HepG2 (cell line): ENCODE data around the gene ADARB1. TPM values are rescaled to one million over a fixed set of nuclear protein-coding genes. Genes with fewer than 3 reads are reported as not detected.

Experiments
- ATAC-seq: fragments of 200-7000 bp; cut with Tn5 transposase; 3 replicates; pipeline ENCODE4 v1.9.1; 2020; ENCODE audit warnings: mild to moderate bottlenecking, moderate library complexity
- BruUV-seq: library from RNA; stranded (reverse); fragments of 400-500 nt; replicated peaks from 2 replicates; lab custom pipeline; 2021; lab: Mats Ljungman, UMichigan
- CTCF ChIA-PET: fragments of 300-600 bp; formaldehyde crosslinking; extraction: SDS; loops from one replicate; lab custom pipeline; 2021; ENCODE audit warnings: low total read pairs, inconsistent platforms, low intra/inter-chr PET ratio; lab: Yijun Ruan, JAX
- POLR2A ChIA-PET: fragments of 350-600 bp; sonication (Branson Sonifier 250); formaldehyde crosslinking; loops from one replicate; lab custom pipeline; 2020; ENCODE audit warnings: antibody characterized with exemption, inconsistent platforms; lab: Yijun Ruan, JAX
- DNase-seq: peaks from one replicate; pipeline ENCODE4 v3.0.0-alpha.2; 2015; ENCODE audit warnings: low spot score
- FAIRE-seq: peaks from 3 replicates; lab custom pipeline; 2011; peaks lifted over from hg19 to GRCh38; lab: Jason Lieb, UNC
- H2AFZ ChIP-seq: one replicate; pipeline ENCODE4 v1.6.1; 2011; ENCODE audit warnings: low read length, inconsistent platforms
- H3K27ac ChIP-seq: fragments of 300-600 bp; 3 replicates; pipeline ENCODE4 v1.8.0; 2011; ENCODE audit warnings: mixed run types, mild to moderate bottlenecking, mixed read lengths, low read length, inconsistent platforms; ENCODE audit not compliant: insufficient read depth; ENCODE audit errors: extremely low read length
- H3K27me3 ChIP-seq, 2 experiments: fragments of 200-600 bp in 1 of 2; 2 replicates in 1 of 2; 3 replicates in 1 of 2; pipeline versions ENCODE4 v1.6.0 to v1.8.0; 2011; ENCODE audit warnings: low read length in 2 of 2, mild to moderate bottlenecking in 2 of 2, moderate library complexity in 2 of 2, inconsistent platforms in 1 of 2; ENCODE audit not compliant: insufficient read depth in 2 of 2, control insufficient read depth in 1 of 2
- H3K36me3 ChIP-seq, 2 experiments: fragments of 200-600 bp in 1 of 2; replicated peaks in 1 of 2; 2 replicates in 1 of 2; 3 replicates in 1 of 2; pipeline versions ENCODE4 v1.5.1 to v1.8.0; 2011; ENCODE audit warnings: low read length in 2 of 2, inconsistent platforms in 1 of 2; ENCODE audit not compliant: insufficient read depth in 2 of 2, control insufficient read depth in 1 of 2
- H3K4me1 ChIP-seq: 2 replicates; pipeline ENCODE4 v1.5.1; 2012; ENCODE audit warnings: low read length, inconsistent platforms; ENCODE audit not compliant: insufficient read depth
- H3K4me2 ChIP-seq: 2 replicates; pipeline ENCODE4 v1.6.0; 2011; ENCODE audit warnings: low read depth, low read length, inconsistent platforms
- H3K4me3 ChIP-seq, 3 experiments: fragments of 200-600 bp in 1 of 3; sonication (generic), shearing (Covaris generic) in 1 of 3; replicated peaks in 1 of 3; 2 replicates each; pipeline ENCODE4 v1.5.1; 2011 to 2016; ENCODE audit warnings: low read length in 3 of 3, inconsistent platforms in 2 of 3, low read depth in 2 of 3, mild to moderate bottlenecking in 2 of 3, control low read depth in 1 of 3, mixed read lengths in 1 of 3; ENCODE audit not compliant: insufficient read depth in 1 of 3
- H3K79me2 ChIP-seq: one replicate; pipeline ENCODE4 v1.6.1; 2011; ENCODE audit warnings: low read length, inconsistent platforms; ENCODE audit not compliant: insufficient read depth
- H3K9ac ChIP-seq: 2 replicates; pipeline ENCODE4 v1.6.0; 2011; ENCODE audit warnings: mild to moderate bottlenecking, low read depth, low read length, inconsistent platforms; ENCODE audit not compliant: insufficient read depth
- H3K9me3 ChIP-seq: 2 replicates; pipeline ENCODE4 v1.5.1; 2012; ENCODE audit warnings: mild to moderate bottlenecking, low read length
- H4K20me1 ChIP-seq: 2 replicates; pipeline ENCODE4 v1.6.0; 2011; ENCODE audit warnings: inconsistent platforms, mild to moderate bottlenecking, low read length, moderate library complexity; ENCODE audit not compliant: insufficient read depth
- MLXIP ChIP-seq: sonication (generic); formaldehyde crosslinking; IDR thresholded peaks from 2 replicates; pipeline ENCODE4 v1.9.0; 2021; ENCODE audit warnings: missing genetic modification reagents, borderline replicate concordance
- NFIB ChIP-seq: sonication (generic); formaldehyde crosslinking; IDR thresholded peaks from 2 replicates; pipeline ENCODE4 v1.9.0; 2021; ENCODE audit warnings: missing genetic modification reagents, mild to moderate bottlenecking, borderline replicate concordance
- ZHX2 ChIP-seq, 2 experiments: sonication (generic) in 1 of 2; formaldehyde crosslinking in 1 of 2; IDR thresholded peaks; 2 replicates each; pipeline versions ENCODE4 v1.6.1 to v1.9.0; 2014 to 2022; ENCODE audit warnings: antibody characterized with exemption in 1 of 2, borderline replicate concordance in 1 of 2, inconsistent platforms in 1 of 2, low read depth in 1 of 2, missing genetic modification reagents in 1 of 2
- ZNF615 ChIP-seq: sonication (generic); formaldehyde crosslinking; IDR thresholded peaks from 2 replicates; pipeline ENCODE4 v1.5.0; 2020; ENCODE audit warnings: mild to moderate bottlenecking, missing genetic modification reagents, borderline replicate concordance
- WGBS: methylation state at CpG from one replicate; pipeline ENCODE4 v1.1.6; 2017; ENCODE audit warnings: low lambda C conversion rate; 5-methylcytosine and 5-hydroxymethylcytosine counted together
- in situ Hi-C: cut with HindIII; loops from 2 replicates; pipeline ENCODE4 v1.10.0; 2017; ENCODE audit warnings: low pct_unique_long_range_greater_than_20kb; ENCODE audit not compliant: extremely low pct_ligation_motif_present
- intact Hi-C: fragments of 100-400 bp; cut with micrococcal nuclease; formaldehyde crosslinking; loops from one replicate; pipeline ENCODE4 v1.10.0; 2022; ENCODE audit not compliant: unreplicated experiment
- polyA plus RNA-seq, 8 experiments: library from polyadenylated mRNA; depleted of rRNA in 3 of 8; stranded (reverse) in 7 of 8; unstranded in 1 of 8; fragments of >200 nt; fragmentation: Illumina TruSeq in 4 of 8; extraction: Trizol in 4 of 8; gene quantifications; 2 replicates each; pipeline versions ENCODE4 v1.2.1 to v1.2.3, GENCODE V29; 2011 to 2016; ENCODE audit warnings: low read depth in 4 of 8, missing spikeins in 1 of 8, mixed read lengths in 1 of 8; ENCODE audit not compliant: insufficient read depth in 1 of 8
- total RNA-seq, 5 experiments: library from RNA; depleted of rRNA; stranded (reverse); fragments of >200 nt; fragmentation: Illumina TruSeq; extraction: Trizol; gene quantifications; 2 replicates each; pipeline ENCODE4 v1.2.3, GENCODE V29; 2016; ENCODE audit warnings: low read depth in 1 of 5
- TF ChIP-seq, protein P1 (sequence below): sonication (generic); formaldehyde crosslinking; IDR thresholded peaks from 2 replicates; pipeline ENCODE4 v1.8.1; 2023; ENCODE audit warnings: mild to moderate bottlenecking, missing genetic modification reagents, borderline replicate concordance
- TF ChIP-seq, protein P2 (sequence below): sonication (generic); formaldehyde crosslinking; IDR thresholded peaks from 2 replicates; pipeline ENCODE4 v1.5.0; 2020; ENCODE audit warnings: mild to moderate bottlenecking, missing genetic modification reagents, borderline replicate concordance

Gene ADARB1
- total and polyA plus RNA-seq, 2 of the 13 experiments (the other 11 are each of a cell fraction or from before 2014, with no cell fraction given) = 6.6 to 10.0 TPM

DNA sequence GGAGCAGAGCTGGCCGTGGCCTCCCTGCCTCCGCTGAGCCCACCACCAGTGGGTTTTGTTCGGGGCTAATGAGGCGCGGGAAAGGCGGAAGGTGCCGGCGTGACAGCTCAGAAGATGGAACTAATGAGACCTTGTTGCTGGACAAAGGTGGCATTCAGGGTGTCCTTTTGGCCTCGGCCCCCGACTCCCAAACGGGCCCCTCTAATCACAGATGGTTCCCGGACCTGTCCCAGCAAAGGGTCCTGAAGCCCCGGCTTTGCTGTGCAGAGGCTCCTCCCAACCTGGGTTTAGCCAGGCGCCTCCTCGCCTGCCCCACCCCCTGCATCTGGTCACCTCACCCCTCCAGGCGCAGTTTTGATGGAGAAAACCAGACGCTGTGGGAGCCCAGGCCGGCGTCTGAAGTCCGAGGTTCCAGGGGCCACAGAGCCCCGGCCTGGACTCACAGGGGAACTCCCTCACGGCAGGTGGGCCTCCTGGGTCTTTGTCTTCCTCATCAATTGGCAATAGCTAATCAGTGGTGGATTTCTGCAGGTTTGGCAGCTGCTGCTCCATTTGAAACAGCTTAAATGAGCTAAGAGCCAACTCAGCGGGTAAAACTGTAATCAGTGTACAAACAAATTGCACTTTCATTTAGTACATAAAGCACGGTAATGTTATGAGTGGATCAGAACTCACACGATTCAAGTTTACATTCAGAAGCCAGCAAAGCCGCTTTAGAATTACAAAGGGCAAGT is 44.3 kb upstream of the ADARB1 start:
- POLR2A ChIA-PET = interaction anchor here (0.9 to 1.1 kb wide), 2 partner anchors 17 to 24 kb away, joined by 3 read pairs; no protein-coding TSS in a partner anchor
- in situ Hi-C loops = no loop called here
- peak; percentile 11; the same call in 2 of the 3 replicates for ATAC-seq

More for the DNA sequence above, 44.3 kb upstream of the ADARB1 start:
- Histone ChIP-seq H2AFZ (no peak overlapping the region), H3K36me3 (no peaks in the 10 kb centered on the region), H3K27me3 (peaks cover 3 to 63% of the 10 kb centered on the region in 2 experiments), H3K27ac (no peak overlapping the region), H3K4me3 (peak overlapping the region in 1 of 3 experiments; percentile 23; a peak in 1 of 6 replicates), H3K79me2 (no peaks in the 10 kb centered on the region), H4K20me1 (no peaks in the 10 kb centered on the region), H3K9me3 (no peaks in the 10 kb centered on the region), H3K4me2 (peak overlapping the region; percentile 31; the same call in 1 of the 2 replicates), H3K4me1 (peaks cover 44% of the 10 kb centered on the region), H3K9ac (no peak overlapping the region)
- no peak for FAIRE-seq
- WGBS = 5% methylated on average over 10 of the region's 26 CpGs
- intact Hi-C loops = no loop called here
- DNase-seq = no peak
- CTCF ChIA-PET = no interaction called here
- TF ChIP-seq, protein P1, sequence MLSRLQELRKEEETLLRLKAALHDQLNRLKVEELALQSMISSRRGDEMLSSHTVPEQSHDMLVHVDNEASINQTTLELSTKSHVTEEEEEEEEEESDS (CRISPR knock-in tag) = no peak
- TF ChIP-seq ZHX2 (IDR thresholded peaks at IDR 0.05; ENCODE audit: low read depth) (no peak), ZHX2 (CRISPR knock-in tag; IDR thresholded peaks at IDR 0.05; ENCODE audit: borderline replicate concordance) (no peak), MLXIP (CRISPR knock-in tag) (no peak), ZNF615 (CRISPR knock-in tag) (no peak), NFIB (CRISPR knock-in tag) (no peak)
- TF ChIP-seq, protein P2, sequence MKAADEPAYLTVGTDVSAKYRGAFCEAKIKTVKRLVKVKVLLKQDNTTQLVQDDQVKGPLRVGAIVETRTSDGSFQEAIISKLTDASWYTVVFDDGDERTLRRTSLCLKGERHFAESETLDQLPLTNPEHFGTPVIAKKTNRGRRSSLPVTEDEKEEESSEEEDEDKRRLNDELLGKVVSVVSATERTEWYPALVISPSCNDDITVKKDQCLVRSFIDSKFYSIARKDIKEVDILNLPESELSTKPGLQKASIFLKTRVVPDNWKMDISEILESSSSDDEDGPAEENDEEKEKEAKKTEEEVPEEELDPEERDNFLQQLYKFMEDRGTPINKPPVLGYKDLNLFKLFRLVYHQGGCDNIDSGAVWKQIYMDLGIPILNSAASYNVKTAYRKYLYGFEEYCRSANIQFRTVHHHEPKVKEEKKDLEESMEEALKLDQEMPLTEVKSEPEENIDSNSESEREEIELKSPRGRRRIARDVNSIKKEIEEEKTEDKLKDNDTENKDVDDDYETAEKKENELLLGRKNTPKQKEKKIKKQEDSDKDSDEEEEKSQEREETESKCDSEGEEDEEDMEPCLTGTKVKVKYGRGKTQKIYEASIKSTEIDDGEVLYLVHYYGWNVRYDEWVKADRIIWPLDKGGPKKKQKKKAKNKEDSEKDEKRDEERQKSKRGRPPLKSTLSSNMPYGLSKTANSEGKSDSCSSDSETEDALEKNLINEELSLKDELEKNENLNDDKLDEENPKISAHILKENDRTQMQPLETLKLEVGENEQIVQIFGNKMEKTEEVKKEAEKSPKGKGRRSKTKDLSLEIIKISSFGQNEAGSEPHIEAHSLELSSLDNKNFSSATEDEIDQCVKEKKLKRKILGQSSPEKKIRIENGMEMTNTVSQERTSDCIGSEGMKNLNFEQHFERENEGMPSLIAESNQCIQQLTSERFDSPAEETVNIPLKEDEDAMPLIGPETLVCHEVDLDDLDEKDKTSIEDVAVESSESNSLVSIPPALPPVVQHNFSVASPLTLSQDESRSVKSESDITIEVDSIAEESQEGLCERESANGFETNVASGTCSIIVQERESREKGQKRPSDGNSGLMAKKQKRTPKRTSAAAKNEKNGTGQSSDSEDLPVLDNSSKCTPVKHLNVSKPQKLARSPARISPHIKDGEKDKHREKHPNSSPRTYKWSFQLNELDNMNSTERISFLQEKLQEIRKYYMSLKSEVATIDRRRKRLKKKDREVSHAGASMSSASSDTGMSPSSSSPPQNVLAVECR = 0 out of 2 replicates have a peak, but pooled peaks have one; percentile 24
- BruUV-seq = no TSS peak
